Activated T-cell treated with anti-CD3 and anti-CD28 coated beads, Interleukin-2, amount 50 U/mL, for 1 hour (primary cell): ENCODE data around the gene ATPAF1.

Source experiments
- DNase-seq: peaks from one replicate; pipeline ENCODE4 v3.0.0-alpha.2; 2020

ATPAF1 gene

GRCh38 chr1:46582972-46583371 lies 85.2 kb downstream of the ATPAF1 start:
- DNase-seq: no peak
